HepG2 (cell line): Measurements from ENCODE around the gene SAP25. TPM values are rescaled to one million over a fixed set of nuclear protein-coding genes. Genes with fewer than 3 reads are reported as not detected.

Experiments
- ATF7 ChIP-seq, 2 experiments: fragments of 450-650 bp in 1 of 2; sonication (generic) in 1 of 2; formaldehyde crosslinking in 1 of 2; IDR thresholded peaks; 2 replicates each; pipeline versions ENCODE4 v1.4.0 to v1.6.1; 2016 to 2020; ENCODE audit warnings: antibody characterized with exemption in 1 of 2, mild to moderate bottlenecking in 1 of 2, missing genetic modification reagents in 1 of 2
- ISL2 ChIP-seq: sonication (generic); formaldehyde crosslinking; IDR thresholded peaks from 2 replicates; pipeline ENCODE4 v1.5.0; 2020; ENCODE audit warnings: missing genetic modification reagents
- JUN ChIP-seq: sonication (generic); formaldehyde crosslinking; IDR thresholded peaks from 2 replicates; pipeline ENCODE4 v1.4.0; 2020; ENCODE audit warnings: mild to moderate bottlenecking, missing genetic modification reagents
- LRRFIP1 ChIP-seq: sonication (generic); formaldehyde crosslinking; conservative IDR thresholded peaks from 2 replicates; pipeline ENCODE4 v1.4.0; 2020; ENCODE audit warnings: missing genetic modification reagents
- NFKB2 ChIP-seq: sonication (generic); formaldehyde crosslinking; IDR thresholded peaks from 2 replicates; pipeline ENCODE4 v1.4.0; 2020; ENCODE audit warnings: missing genetic modification reagents, borderline replicate concordance
- RAD21 ChIP-seq: fragments of 450-650 bp; formaldehyde crosslinking; IDR thresholded peaks from 2 replicates; pipeline ENCODE4 v1.5.0; 2020; ENCODE audit warnings: mild to moderate bottlenecking
- RARG ChIP-seq: sonication (generic); formaldehyde crosslinking; IDR thresholded peaks from 2 replicates; pipeline ENCODE4 v1.4.0; 2020; ENCODE audit warnings: low read depth, mild to moderate bottlenecking, missing genetic modification reagents
- RFX3 ChIP-seq: IDR thresholded peaks from 2 replicates; pipeline ENCODE4 v1.6.1; 2016; ENCODE audit warnings: missing biosample characterization, missing genetic modification reagents
- SRY ChIP-seq: sonication (generic); formaldehyde crosslinking; IDR thresholded peaks from 2 replicates; pipeline ENCODE4 v1.8.0; 2022; ENCODE audit warnings: mild to moderate bottlenecking, missing genetic modification reagents
- TSC22D2 ChIP-seq: sonication (generic); formaldehyde crosslinking; IDR thresholded peaks from 2 replicates; pipeline ENCODE4 v1.5.1; 2020; ENCODE audit warnings: missing genetic modification reagents, mild to moderate bottlenecking, borderline replicate concordance
- ZNF431 ChIP-seq: sonication (generic); formaldehyde crosslinking; IDR thresholded peaks from 2 replicates; pipeline ENCODE4 v1.9.0; 2022; ENCODE audit warnings: missing genetic modification reagents, low read depth, mild to moderate bottlenecking, borderline replicate concordance
- ZNF547 ChIP-seq: sonication (generic); formaldehyde crosslinking; IDR thresholded peaks from 2 replicates; pipeline ENCODE4 v1.5.1; 2020; ENCODE audit warnings: mild to moderate bottlenecking, missing genetic modification reagents
- ZNF629 ChIP-seq: sonication (generic); formaldehyde crosslinking; conservative IDR thresholded peaks from 2 replicates; pipeline ENCODE4 v1.5.0; 2020; ENCODE audit warnings: missing genetic modification reagents
- ZNF687 ChIP-seq: sonication (generic); formaldehyde crosslinking; IDR thresholded peaks from 2 replicates; pipeline ENCODE4 v1.5.1; 2020; ENCODE audit warnings: mild to moderate bottlenecking, missing genetic modification reagents, moderate library complexity
- polyA plus RNA-seq, 8 experiments: library from polyadenylated mRNA; depleted of rRNA in 3 of 8; stranded (reverse) in 7 of 8; unstranded in 1 of 8; fragments of >200 nt; fragmentation: Illumina TruSeq in 4 of 8; extraction: Trizol in 4 of 8; gene quantifications; 2 replicates each; pipeline versions ENCODE4 v1.2.1 to v1.2.3, GENCODE V29; 2011 to 2016; ENCODE audit warnings: low read depth in 4 of 8, missing spikeins in 1 of 8, mixed read lengths in 1 of 8; ENCODE audit not compliant: insufficient read depth in 1 of 8
- total RNA-seq, 5 experiments: library from RNA; depleted of rRNA; stranded (reverse); fragments of >200 nt; fragmentation: Illumina TruSeq; extraction: Trizol; gene quantifications; 2 replicates each; pipeline ENCODE4 v1.2.3, GENCODE V29; 2016; ENCODE audit warnings: low read depth in 1 of 5
- TF ChIP-seq, protein P1 (sequence below): sonication (generic); formaldehyde crosslinking; IDR thresholded peaks from 2 replicates; pipeline ENCODE4 v1.4.0; 2020; ENCODE audit warnings: missing genetic modification reagents
- TF ChIP-seq, protein P2 (sequence below): sonication (generic); formaldehyde crosslinking; IDR thresholded peaks from 2 replicates; pipeline ENCODE4 v1.4.0; 2020; ENCODE audit warnings: missing genetic modification reagents, borderline replicate concordance

The SAP25 gene
- total and polyA plus RNA-seq, 2 of the 13 experiments (the other 11 are each of a cell fraction or from before 2014, with no cell fraction given), result 0.15 to 0.20 TPM

DNA sequence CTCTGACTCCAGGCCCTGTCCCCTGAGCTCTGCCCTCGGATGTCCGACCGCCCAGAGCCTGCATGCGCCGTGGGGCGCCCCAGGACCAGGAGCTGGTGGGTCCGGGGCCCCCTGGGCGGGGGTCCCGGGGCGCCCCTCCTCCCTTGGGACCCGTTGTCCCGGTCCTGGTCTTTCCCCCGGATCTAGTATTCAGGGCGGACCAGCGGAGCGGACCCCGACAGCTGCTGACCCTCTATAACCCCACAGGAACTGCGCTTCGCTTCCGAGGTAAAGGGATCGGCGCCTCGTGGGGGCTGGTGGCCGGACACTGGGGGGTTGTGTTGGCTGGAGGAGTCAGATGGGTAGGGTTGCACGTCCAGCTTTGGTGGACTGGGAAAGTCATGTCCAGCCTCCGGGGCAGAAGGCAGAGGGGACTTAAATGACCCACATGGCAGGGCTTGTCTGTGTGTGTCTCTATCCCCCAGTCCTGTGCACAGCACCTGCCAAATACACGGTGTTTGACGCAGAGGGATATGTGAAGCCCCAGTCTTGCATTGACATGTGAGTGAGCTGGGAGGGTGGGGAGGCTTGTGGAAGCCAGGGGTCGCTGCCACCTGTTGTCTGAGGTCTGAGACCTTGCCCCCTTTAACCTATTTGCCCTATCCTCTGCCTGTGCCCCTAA lies 39.2 kb upstream of the SAP25 start (continued):
- TF ChIP-seq RARG (no peak), ISL2 (CRISPR knock-in tag) (no peak), ZNF629 (CRISPR knock-in tag) (no peak), SRY (CRISPR knock-in tag) (0 out of 2 replicates have a peak, but pooled peaks have one; percentile 20), NFKB2 (CRISPR knock-in tag) (no peak), ZNF687 (CRISPR knock-in tag) (peak; percentile 44), ZNF431 (CRISPR knock-in tag) (no peak), TSC22D2 (CRISPR knock-in tag) (no peak), RAD21 (CRISPR knock-in tag) (no peak), RFX3 (CRISPR knock-in tag) (no peak), ZNF547 (CRISPR knock-in tag) (no peak), ATF7 (IDR thresholded peaks at IDR 0.05) (no peak), ATF7 (CRISPR knock-in tag; IDR thresholded peaks at IDR 0.05) (no peak), JUN (CRISPR knock-in tag) (no peak), LRRFIP1 (CRISPR knock-in tag) (no peak)
- TF ChIP-seq, protein P1, sequence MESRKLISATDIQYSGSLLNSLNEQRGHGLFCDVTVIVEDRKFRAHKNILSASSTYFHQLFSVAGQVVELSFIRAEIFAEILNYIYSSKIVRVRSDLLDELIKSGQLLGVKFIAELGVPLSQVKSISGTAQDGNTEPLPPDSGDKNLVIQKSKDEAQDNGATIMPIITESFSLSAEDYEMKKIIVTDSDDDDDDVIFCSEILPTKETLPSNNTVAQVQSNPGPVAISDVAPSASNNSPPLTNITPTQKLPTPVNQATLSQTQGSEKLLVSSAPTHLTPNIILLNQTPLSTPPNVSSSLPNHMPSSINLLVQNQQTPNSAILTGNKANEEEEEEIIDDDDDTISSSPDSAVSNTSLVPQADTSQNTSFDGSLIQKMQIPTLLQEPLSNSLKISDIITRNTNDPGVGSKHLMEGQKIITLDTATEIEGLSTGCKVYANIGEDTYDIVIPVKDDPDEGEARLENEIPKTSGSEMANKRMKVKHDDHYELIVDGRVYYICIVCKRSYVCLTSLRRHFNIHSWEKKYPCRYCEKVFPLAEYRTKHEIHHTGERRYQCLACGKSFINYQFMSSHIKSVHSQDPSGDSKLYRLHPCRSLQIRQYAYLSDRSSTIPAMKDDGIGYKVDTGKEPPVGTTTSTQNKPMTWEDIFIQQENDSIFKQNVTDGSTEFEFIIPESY (CRISPR knock-in tag), result no peak
- TF ChIP-seq, protein P2, sequence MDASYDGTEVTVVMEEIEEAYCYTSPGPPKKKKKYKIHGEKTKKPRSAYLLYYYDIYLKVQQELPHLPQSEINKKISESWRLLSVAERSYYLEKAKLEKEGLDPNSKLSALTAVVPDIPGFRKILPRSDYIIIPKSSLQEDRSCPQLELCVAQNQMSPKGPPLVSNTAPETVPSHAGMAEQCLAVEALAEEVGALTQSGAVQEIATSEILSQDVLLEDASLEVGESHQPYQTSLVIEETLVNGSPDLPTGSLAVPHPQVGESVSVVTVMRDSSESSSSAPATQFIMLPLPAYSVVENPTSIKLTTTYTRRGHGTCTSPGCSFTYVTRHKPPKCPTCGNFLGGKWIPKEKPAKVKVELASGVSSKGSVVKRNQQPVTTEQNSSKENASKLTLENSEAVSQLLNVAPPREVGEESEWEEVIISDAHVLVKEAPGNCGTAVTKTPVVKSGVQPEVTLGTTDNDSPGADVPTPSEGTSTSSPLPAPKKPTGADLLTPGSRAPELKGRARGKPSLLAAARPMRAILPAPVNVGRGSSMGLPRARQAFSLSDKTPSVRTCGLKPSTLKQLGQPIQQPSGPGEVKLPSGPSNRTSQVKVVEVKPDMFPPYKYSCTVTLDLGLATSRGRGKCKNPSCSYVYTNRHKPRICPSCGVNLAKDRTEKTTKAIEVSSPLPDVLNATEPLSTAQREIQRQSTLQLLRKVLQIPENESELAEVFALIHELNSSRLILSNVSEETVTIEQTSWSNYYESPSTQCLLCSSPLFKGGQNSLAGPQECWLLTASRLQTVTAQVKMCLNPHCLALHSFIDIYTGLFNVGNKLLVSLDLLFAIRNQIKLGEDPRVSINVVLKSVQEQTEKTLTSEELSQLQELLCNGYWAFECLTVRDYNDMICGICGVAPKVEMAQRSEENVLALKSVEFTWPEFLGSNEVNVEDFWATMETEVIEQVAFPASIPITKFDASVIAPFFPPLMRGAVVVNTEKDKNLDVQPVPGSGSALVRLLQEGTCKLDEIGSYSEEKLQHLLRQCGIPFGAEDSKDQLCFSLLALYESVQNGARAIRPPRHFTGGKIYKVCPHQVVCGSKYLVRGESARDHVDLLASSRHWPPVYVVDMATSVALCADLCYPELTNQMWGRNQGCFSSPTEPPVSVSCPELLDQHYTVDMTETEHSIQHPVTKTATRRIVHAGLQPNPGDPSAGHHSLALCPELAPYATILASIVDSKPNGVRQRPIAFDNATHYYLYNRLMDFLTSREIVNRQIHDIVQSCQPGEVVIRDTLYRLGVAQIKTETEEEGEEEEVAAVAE (CRISPR knock-in tag), result no peak
